IMR-90 (cell line): ENCODE measurements around the gene SPRY1.

ENCODE experiments used
- CTCF ChIP-seq: conservative IDR thresholded peaks from 2 replicates; pipeline ENCODE4 v1.5.1; 2012; ENCODE audit warnings: mild to moderate bottlenecking, low read depth, low read length, improper control_type of control experiment
- MXI1 ChIP-seq: IDR thresholded peaks from 2 replicates; pipeline ENCODE4 v1.6.1; 2012; ENCODE audit warnings: low read depth, mild to moderate bottlenecking, low read length, moderate library complexity, borderline replicate concordance
- NFE2L2 ChIP-seq: fragments of 150-350 bp; IDR thresholded peaks from 2 replicates; pipeline ENCODE4 v1.6.1; 2016; ENCODE audit warnings: low read depth, mild to moderate bottlenecking, low read length
- POLR2A ChIP-seq: IDR thresholded peaks from 2 replicates; pipeline ENCODE4 v1.6.1; 2012; ENCODE audit warnings: mild to moderate bottlenecking, low read depth, low read length
- RFX5 ChIP-seq: IDR thresholded peaks from 2 replicates; pipeline ENCODE4 v1.8.0; 2012; ENCODE audit warnings: low read depth, mild to moderate bottlenecking, low read length, moderate library complexity

GRCh38 chr4:123378794-123379193, 17.8 kb upstream of the SPRY1 start:
- TF ChIP-seq POLR2A = no peak
- TF ChIP-seq RFX5 = no peak
- TF ChIP-seq CTCF = no peak
- no peak for TF ChIP-seq NFE2L2
- TF ChIP-seq MXI1 = no peak
